HEK293 (cell line): ENCODE data around the gene IGLL1.
"Not testable (repeated sequence)": the region's sequence is repeated elsewhere in the genome, so short reads cannot be mapped to it uniquely, and the experiment has no call there.

Source experiments
- CTCF ChIA-PET: fragments of 350-600 bp; formaldehyde crosslinking; extraction: SDS; loops from one replicate; lab custom pipeline; 2021; ENCODE audit warnings: antibody characterized with exemption; lab: Yijun Ruan, JAX
- POLR2A ChIA-PET: fragments of 300-600 bp; formaldehyde crosslinking; extraction: SDS; loops from one replicate; lab custom pipeline; 2020; ENCODE audit warnings: antibody characterized with exemption, inconsistent platforms; lab: Yijun Ruan, JAX
- H3K27ac ChIP-seq: fragments of 200-500 bp; sonication (Bioruptor generic); 2 replicates; pipeline ENCODE4 v1.5.1; 2014; ENCODE audit warnings: low read depth, low read length, control low read depth, inconsistent platforms; ENCODE audit errors: extremely low read depth
- H3K36me3 ChIP-seq, 2 experiments: fragments of 200-500 bp in 1 of 2; sonication (Bioruptor generic) in 1 of 2; 1 replicate in 1 of 2; 2 replicates in 1 of 2; pipeline ENCODE4 v1.5.1; 2014 to 2017; ENCODE audit warnings: inconsistent platforms in 2 of 2, low read length in 2 of 2; ENCODE audit not compliant: control insufficient read depth in 2 of 2, insufficient read depth in 1 of 2
- H3K4me1 ChIP-seq: fragments of 200-500 bp; sonication (Bioruptor generic); 2 replicates; pipeline ENCODE4 v1.5.1; 2014; ENCODE audit warnings: mild to moderate bottlenecking, low read length, inconsistent platforms; ENCODE audit not compliant: control insufficient read depth, insufficient read depth
- H3K4me3 ChIP-seq: 2 replicates; pipeline ENCODE4 v1.5.1; 2011; ENCODE audit warnings: low read depth, mild to moderate bottlenecking, control low read depth, low read length, moderate library complexity
- H3K9me3 ChIP-seq: fragments of 200-500 bp; sonication (Bioruptor generic); 2 replicates; pipeline ENCODE4 v1.5.1; 2014; ENCODE audit warnings: low read depth, low read length, inconsistent platforms; ENCODE audit not compliant: control insufficient read depth, insufficient read depth
- BCL11A ChIP-seq: fragments of 450-650 bp; formaldehyde crosslinking; IDR thresholded peaks from 2 replicates; pipeline ENCODE4 v1.5.1; 2016; ENCODE audit warnings: low read depth, missing biosample characterization, missing genetic modification characterization
- GLIS1 ChIP-seq: fragments of 450-650 bp; formaldehyde crosslinking; IDR thresholded peaks from 2 replicates; pipeline ENCODE4 v1.5.1; 2016; ENCODE audit warnings: missing biosample characterization, missing genetic modification characterization
- SETDB1 ChIP-seq: IDR thresholded peaks from one replicate; pipeline ENCODE4 v1.6.1; 2017; ENCODE audit warnings: mild to moderate bottlenecking, low read length, moderate library complexity, mixed read lengths; ENCODE audit not compliant: insufficient read length
- SP3 ChIP-seq: fragments of 450-650 bp; formaldehyde crosslinking; IDR thresholded peaks from 2 replicates; pipeline ENCODE4 v1.5.1; 2016; ENCODE audit warnings: missing biosample characterization, missing genetic modification characterization
- ZBTB1 ChIP-seq: fragments of 450-650 bp; formaldehyde crosslinking; IDR thresholded peaks from 2 replicates; pipeline ENCODE4 v1.5.1; 2016; ENCODE audit warnings: missing biosample characterization, missing genetic modification characterization
- ZNF146 ChIP-seq: fragments of 450-650 bp; formaldehyde crosslinking; IDR thresholded peaks from 2 replicates; pipeline ENCODE4 v1.5.1; 2016; ENCODE audit warnings: missing biosample characterization, missing genetic modification characterization
- ZNF202 ChIP-seq: fragments of 450-650 bp; formaldehyde crosslinking; IDR thresholded peaks from 2 replicates; pipeline ENCODE4 v1.5.1; 2016; ENCODE audit warnings: missing biosample characterization, missing genetic modification characterization, borderline replicate concordance
- ZNF214 ChIP-seq: fragments of 450-650 bp; formaldehyde crosslinking; IDR thresholded peaks from 2 replicates; pipeline ENCODE4 v1.5.1; 2017; ENCODE audit warnings: missing biosample characterization, mild to moderate bottlenecking, missing genetic modification characterization, borderline replicate concordance
- ZNF239 ChIP-seq: fragments of 450-650 bp; formaldehyde crosslinking; IDR thresholded peaks from 2 replicates; pipeline ENCODE4 v1.5.1; 2016; ENCODE audit warnings: missing biosample characterization, missing genetic modification characterization
- ZNF548 ChIP-seq: fragments of 450-650 bp; formaldehyde crosslinking; IDR thresholded peaks from 2 replicates; pipeline ENCODE4 v1.5.1; 2016; ENCODE audit warnings: missing biosample characterization, missing genetic modification characterization
- ZNF585B ChIP-seq: fragments of 450-650 bp; formaldehyde crosslinking; IDR thresholded peaks from 2 replicates; pipeline ENCODE4 v1.5.1; 2016; ENCODE audit warnings: missing biosample characterization, missing genetic modification characterization
- ZNF623 ChIP-seq: fragments of 450-650 bp; formaldehyde crosslinking; IDR thresholded peaks from 2 replicates; pipeline ENCODE4 v1.5.1; 2016; ENCODE audit warnings: missing biosample characterization, missing genetic modification characterization
- ZNF776 ChIP-seq: fragments of 450-650 bp; formaldehyde crosslinking; IDR thresholded peaks from 2 replicates; pipeline ENCODE4 v1.5.0; 2017; ENCODE audit warnings: missing biosample characterization, missing genetic modification characterization, borderline replicate concordance
- ZNF843 ChIP-seq: fragments of 450-650 bp; formaldehyde crosslinking; IDR thresholded peaks from 2 replicates; pipeline ENCODE4 v1.5.1; 2016; ENCODE audit warnings: missing biosample characterization, missing genetic modification characterization
- TF ChIP-seq, protein P1 (sequence below): sonication (generic); formaldehyde crosslinking; IDR thresholded peaks from 2 replicates; pipeline ENCODE4 v1.8.1; 2022; ENCODE audit warnings: mild to moderate bottlenecking, moderate library complexity, missing genetic modification reagents
- TF ChIP-seq, protein P2 (sequence below): fragments of 450-650 bp; formaldehyde crosslinking; IDR thresholded peaks from 2 replicates; pipeline ENCODE4 v1.5.1; 2016; ENCODE audit warnings: missing biosample characterization, missing genetic modification characterization
- TF ChIP-seq, protein P3 (sequence below): fragments of 450-650 bp; formaldehyde crosslinking; IDR thresholded peaks from 2 replicates; pipeline ENCODE4 v1.5.1; 2016; ENCODE audit warnings: missing biosample characterization, missing genetic modification characterization
- TF ChIP-seq, protein P4 (sequence below): fragments of 450-650 bp; formaldehyde crosslinking; IDR thresholded peaks from 2 replicates; pipeline ENCODE4 v1.5.1; 2016; ENCODE audit warnings: missing biosample characterization, missing genetic modification characterization

IGLL1 gene

DNA sequence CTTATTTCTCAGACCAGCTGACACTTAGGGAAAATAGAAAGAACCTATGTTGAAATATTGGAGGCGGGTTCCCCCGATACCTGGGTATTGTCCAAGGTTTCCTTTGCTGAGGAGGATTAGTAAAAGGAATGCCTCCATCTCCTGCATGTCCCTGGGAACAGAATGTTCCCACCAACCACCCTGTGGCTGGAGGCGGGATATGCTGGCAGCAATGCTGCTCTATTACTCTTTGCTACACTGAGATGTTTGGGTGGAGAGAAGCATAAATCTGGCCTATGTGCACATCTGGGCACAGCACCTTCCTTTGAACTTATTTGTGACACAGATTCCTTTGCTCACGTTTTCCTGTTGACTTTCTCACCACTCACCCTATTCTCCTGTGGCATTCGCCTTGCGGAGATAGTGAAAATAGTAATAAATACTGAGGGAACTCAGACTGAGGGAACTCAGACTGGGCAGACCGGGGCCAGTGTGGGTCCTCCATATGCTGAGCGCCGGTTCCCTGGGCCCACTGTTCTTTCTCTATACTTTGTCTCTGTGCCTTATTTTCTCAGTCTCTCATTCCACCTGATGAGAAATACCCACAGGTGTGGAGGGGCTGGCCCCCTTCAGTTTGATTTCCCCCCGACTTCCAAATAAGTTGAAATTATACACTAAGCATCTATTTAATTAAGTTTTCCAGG is 32.1 kb downstream of the IGLL1 start (continued):
- TF ChIP-seq, protein P1, sequence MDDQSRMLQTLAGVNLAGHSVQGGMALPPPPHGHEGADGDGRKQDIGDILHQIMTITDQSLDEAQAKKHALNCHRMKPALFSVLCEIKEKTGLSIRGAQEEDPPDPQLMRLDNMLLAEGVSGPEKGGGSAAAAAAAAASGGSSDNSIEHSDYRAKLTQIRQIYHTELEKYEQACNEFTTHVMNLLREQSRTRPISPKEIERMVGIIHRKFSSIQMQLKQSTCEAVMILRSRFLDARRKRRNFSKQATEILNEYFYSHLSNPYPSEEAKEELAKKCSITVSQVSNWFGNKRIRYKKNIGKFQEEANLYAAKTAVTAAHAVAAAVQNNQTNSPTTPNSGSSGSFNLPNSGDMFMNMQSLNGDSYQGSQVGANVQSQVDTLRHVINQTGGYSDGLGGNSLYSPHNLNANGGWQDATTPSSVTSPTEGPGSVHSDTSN (CRISPR knock-in tag) = no peak
- no peak for TF ChIP-seq SETDB1

DNA sequence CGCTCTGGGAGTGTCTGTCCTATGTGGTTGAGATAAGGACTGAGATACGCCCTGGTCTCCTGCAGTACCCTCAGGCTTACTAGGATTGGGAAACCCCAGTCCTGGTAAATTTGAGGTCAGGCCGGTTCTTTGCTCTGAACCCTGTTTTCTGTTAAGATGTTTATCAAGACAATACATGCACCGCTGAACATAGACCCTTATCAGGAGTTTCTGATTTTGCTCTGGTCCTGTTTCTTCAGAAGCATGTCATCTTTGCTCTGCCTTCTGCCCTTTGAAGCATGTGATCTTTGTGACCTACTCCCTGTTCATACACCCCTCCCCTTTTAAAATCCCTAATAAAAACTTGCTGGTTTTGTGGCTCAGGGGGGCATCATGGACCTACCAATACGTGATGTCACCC is 32.7 kb downstream of the IGLL1 start:
- CTCF ChIA-PET = interaction anchor here (0.6 kb wide), 1 partner anchor 146 kb away, joined by 3 read pairs; no protein-coding TSS in a partner anchor
- H3K4me1 ChIP-seq, H3K36me3 ChIP-seq, H3K4me3 ChIP-seq: not testable (repeated sequence)
- TF ChIP-seq SETDB1 = peak; percentile 86
- TF ChIP-seq, all 188 proteins: peak for 1; not testable (repeated sequence) for 187
- H3K27ac ChIP-seq, POLR2A ChIA-PET, H3K9me3 ChIP-seq: not testable (repeated sequence)

DNA sequence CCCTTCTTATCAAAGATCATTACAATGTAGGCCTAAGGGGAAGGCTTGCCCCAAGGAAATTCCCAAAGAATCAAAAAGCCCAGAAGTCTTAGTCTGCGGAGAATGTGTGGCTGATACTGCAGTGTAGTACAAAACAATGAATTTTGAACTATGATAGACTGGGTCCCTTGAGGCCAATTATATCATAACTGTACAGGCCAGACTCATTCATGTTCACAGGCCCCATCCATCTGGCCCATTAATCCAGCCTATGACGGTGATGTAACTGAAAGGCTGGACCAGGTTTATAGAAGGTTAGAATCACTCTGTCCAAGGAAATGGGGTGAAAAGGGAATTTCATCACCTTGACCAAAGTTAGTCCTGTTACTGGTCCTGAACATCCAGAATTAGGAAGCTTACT is 35.2 kb downstream of the IGLL1 start:
- ChIA-PET POLR2A (no interaction called here), CTCF (interaction anchor here (1.1 to 3.0 kb wide), 3 partner anchors 46 to 263 kb away, joined by 3 to 18 read pairs (median 4); no protein-coding TSS in a partner anchor)
- TF ChIP-seq ZNF146 (tag by site-specific recombination) (no peak), ZNF843 (tag by site-specific recombination) (no peak), ZNF214 (no peak), ZBTB1 (no peak), ZNF776 (tag by site-specific recombination) (no peak), ZNF239 (no peak), ZNF548 (no peak), ZNF202 (no peak), SP3 (no peak), SETDB1 (no peak), GLIS1 (tag by site-specific recombination) (no peak), ZNF623 (no peak), BCL11A (no peak), ZNF585B (tag by site-specific recombination) (no peak)
- TF ChIP-seq, protein P2, sequence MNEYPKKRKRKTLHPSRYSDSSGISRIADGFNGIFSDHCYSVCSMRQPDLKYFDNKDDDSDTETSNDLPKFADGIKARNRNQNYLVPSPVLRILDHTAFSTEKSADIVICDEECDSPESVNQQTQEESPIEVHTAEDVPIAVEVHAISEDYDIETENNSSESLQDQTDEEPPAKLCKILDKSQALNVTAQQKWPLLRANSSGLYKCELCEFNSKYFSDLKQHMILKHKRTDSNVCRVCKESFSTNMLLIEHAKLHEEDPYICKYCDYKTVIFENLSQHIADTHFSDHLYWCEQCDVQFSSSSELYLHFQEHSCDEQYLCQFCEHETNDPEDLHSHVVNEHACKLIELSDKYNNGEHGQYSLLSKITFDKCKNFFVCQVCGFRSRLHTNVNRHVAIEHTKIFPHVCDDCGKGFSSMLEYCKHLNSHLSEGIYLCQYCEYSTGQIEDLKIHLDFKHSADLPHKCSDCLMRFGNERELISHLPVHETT = no peak
- TF ChIP-seq, protein P3, sequence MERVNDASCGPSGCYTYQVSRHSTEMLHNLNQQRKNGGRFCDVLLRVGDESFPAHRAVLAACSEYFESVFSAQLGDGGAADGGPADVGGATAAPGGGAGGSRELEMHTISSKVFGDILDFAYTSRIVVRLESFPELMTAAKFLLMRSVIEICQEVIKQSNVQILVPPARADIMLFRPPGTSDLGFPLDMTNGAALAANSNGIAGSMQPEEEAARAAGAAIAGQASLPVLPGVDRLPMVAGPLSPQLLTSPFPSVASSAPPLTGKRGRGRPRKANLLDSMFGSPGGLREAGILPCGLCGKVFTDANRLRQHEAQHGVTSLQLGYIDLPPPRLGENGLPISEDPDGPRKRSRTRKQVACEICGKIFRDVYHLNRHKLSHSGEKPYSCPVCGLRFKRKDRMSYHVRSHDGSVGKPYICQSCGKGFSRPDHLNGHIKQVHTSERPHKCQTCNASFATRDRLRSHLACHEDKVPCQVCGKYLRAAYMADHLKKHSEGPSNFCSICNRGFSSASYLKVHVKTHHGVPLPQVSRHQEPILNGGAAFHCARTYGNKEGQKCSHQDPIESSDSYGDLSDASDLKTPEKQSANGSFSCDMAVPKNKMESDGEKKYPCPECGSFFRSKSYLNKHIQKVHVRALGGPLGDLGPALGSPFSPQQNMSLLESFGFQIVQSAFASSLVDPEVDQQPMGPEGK (tag by site-specific recombination) = no peak
- TF ChIP-seq, protein P4, sequence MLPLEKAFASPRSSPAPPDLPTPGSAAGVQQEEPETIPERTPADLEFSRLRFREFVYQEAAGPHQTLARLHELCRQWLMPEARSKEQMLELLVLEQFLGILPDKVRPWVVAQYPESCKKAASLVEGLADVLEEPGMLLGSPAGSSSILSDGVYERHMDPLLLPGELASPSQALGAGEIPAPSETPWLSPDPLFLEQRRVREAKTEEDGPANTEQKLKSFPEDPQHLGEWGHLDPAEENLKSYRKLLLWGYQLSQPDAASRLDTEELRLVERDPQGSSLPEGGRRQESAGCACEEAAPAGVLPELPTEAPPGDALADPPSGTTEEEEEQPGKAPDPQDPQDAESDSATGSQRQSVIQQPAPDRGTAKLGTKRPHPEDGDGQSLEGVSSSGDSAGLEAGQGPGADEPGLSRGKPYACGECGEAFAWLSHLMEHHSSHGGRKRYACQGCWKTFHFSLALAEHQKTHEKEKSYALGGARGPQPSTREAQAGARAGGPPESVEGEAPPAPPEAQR (tag by site-specific recombination) = no peak
- H3K36me3 ChIP-seq = no peaks in the 10 kb centered on the region
- H3K4me1 ChIP-seq = no peaks in the 10 kb centered on the region
- no peaks in the 10 kb centered on the region for H3K9me3 ChIP-seq
- no peak overlapping the region for H3K4me3 ChIP-seq
- H3K27ac ChIP-seq = no peak overlapping the region

DNA sequence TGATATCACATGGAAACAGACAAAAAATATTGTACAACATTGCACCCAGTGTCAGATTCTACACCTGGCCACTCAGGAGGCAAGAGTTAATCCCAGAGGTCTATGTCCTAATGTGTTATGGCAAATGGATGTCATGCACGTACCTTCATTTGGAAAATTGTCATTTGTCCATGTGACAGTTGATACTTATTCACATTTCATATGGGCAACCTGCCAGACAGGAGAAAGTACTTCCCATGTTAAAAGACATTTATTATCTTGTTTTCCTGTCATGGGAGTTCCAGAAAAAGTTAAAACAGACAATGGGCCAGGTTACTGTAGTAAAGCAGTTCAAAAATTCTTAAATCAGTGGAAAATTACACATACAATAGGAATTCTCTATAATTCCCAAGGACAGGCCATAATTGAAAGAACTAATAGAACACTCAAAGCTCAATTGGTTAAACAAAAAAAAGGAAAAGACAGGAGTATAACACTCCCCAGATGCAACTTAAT is 36.5 kb downstream of the IGLL1 start:
- H3K36me3 ChIP-seq, H3K4me1 ChIP-seq, H3K27ac ChIP-seq, H3K9me3 ChIP-seq, POLR2A ChIA-PET, H3K4me3 ChIP-seq: not testable (repeated sequence)
- CTCF ChIA-PET = interaction anchor here (0.7 to 3.0 kb wide), 6 partner anchors 14 to 306 kb away, joined by 3 to 18 read pairs (median 4); no protein-coding TSS in a partner anchor
